ENCODE data around the gene HRC.

DNA sequence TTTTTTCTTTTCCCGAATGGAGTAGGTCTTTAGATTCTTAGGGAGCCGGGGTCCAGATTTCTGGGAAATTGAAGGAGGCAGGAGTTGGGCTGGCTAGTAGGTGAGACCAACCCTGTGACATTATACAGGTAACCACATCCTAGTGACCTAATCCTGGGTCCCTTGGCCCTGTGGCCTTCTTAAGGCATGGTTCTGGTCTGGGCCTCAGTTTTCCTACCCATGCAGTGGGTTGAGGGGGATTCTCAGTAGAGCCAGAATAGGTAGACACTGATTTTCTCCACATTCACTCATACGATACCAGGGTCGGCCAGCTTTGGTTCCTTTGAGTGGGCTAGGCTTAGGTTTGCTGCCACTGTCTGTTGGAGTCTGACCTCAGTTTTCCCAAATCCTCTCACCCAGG lies 28.6 kb downstream of the HRC start:
- TF ChIP-seq, protein P1, sequence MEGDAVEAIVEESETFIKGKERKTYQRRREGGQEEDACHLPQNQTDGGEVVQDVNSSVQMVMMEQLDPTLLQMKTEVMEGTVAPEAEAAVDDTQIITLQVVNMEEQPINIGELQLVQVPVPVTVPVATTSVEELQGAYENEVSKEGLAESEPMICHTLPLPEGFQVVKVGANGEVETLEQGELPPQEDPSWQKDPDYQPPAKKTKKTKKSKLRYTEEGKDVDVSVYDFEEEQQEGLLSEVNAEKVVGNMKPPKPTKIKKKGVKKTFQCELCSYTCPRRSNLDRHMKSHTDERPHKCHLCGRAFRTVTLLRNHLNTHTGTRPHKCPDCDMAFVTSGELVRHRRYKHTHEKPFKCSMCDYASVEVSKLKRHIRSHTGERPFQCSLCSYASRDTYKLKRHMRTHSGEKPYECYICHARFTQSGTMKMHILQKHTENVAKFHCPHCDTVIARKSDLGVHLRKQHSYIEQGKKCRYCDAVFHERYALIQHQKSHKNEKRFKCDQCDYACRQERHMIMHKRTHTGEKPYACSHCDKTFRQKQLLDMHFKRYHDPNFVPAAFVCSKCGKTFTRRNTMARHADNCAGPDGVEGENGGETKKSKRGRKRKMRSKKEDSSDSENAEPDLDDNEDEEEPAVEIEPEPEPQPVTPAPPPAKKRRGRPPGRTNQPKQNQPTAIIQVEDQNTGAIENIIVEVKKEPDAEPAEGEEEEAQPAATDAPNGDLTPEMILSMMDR (conservative IDR thresholded peaks at IDR 0.05) = no peak
- TF ChIP-seq EZH2 (IDR thresholded peaks at IDR 0.05; ENCODE audit: low read depth) = no peak
